Stimulated activated CD4-positive, alpha-beta T cell treated with anti-CD3 and anti-CD28 coated beads, Interleukin-15, amount 100 ng/mL, for 24 hours (primary cell): Measurements from ENCODE around the gene PPP2R1A.
"Not testable (repeated sequence)": the region's sequence is repeated elsewhere in the genome, so short reads cannot be mapped to it uniquely, and the experiment has no call there.

Source experiments
- DNase-seq: peaks from one replicate; pipeline ENCODE4 v3.0.0-alpha.2; 2020

PPP2R1A gene

GRCh38 chr19:52200755-52201391 is 11.0 kb downstream of the PPP2R1A start:
- DNase-seq = not testable (repeated sequence)

GRCh38 chr19:52206481-52206880 is 16.6 kb downstream of the PPP2R1A start:
- DNase-seq = no peak

GRCh38 chr19:52211203-52211602 is 21.4 kb downstream of the PPP2R1A start:
- DNase-seq = no peak

- no peak for DNase-seq
These were observed 22.2 kb downstream of the PPP2R1A start for GRCh38 chr19:52211926-52212571.

- DNase-seq = no peak
These were observed 22.9 kb downstream of the PPP2R1A start for GRCh38 chr19:52212572-52213255.

- DNase-seq = no peak
These were observed 24.4 kb downstream of the PPP2R1A start for GRCh38 chr19:52214241-52214640.

- no peak for DNase-seq
These were observed 26.5 kb downstream of the PPP2R1A start for GRCh38 chr19:52216401-52216800.

- no peak for DNase-seq
These were observed 27.7 kb downstream of the PPP2R1A start for GRCh38 chr19:52217576-52217975.

GRCh38 chr19:52219611-52220010 is 29.8 kb downstream of the PPP2R1A start:
- DNase-seq = no peak

- no peak for DNase-seq
These were observed 31.2 kb downstream of the PPP2R1A start for GRCh38 chr19:52221031-52221430.

- DNase-seq = no peak
These were observed 32.1 kb downstream of the PPP2R1A start for GRCh38 chr19:52221831-52222375.

- DNase-seq = no peak
These were observed 34.4 kb downstream of the PPP2R1A start for GRCh38 chr19:52224211-52224610.

- peak; percentile 15 for DNase-seq
These were observed 36.8 kb downstream of the PPP2R1A start for GRCh38 chr19:52226652-52227051.

GRCh38 chr19:52227196-52227940 is 37.5 kb downstream of the PPP2R1A start:
- DNase-seq = no peak

- no peak for DNase-seq
These were observed 38.1 kb downstream of the PPP2R1A start for GRCh38 chr19:52227980-52228379.

GRCh38 chr19:52229524-52229923 is 39.7 kb downstream of the PPP2R1A start:
- no peak for DNase-seq

- DNase-seq = no peak
These were observed 40.8 kb downstream of the PPP2R1A start for GRCh38 chr19:52230685-52231084.

GRCh38 chr19:52231154-52231910 is 41.5 kb downstream of the PPP2R1A start:
- no peak for DNase-seq

GRCh38 chr19:52234406-52234805 is 44.6 kb downstream of the PPP2R1A start:
- DNase-seq = no peak

- DNase-seq = no peak
These were observed 47.3 kb downstream of the PPP2R1A start for GRCh38 chr19:52237197-52237596.

GRCh38 chr19:52237771-52238400 is 48.0 kb downstream of the PPP2R1A start:
- DNase-seq = peak; percentile 62

- DNase-seq = no peak
These were observed 54.2 kb downstream of the PPP2R1A start for GRCh38 chr19:52244021-52244420.
